Lower lobe of right lung (tissue), 2 donors: Measurements from ENCODE around the gene PRSS53. TPM values are rescaled to one million over a fixed set of nuclear protein-coding genes. Genes with fewer than 3 reads are reported as not detected.
A peak's percentile ranks its signal among the peaks of the same experiment; 100 is the strongest.

Experiments used
- ATAC-seq, 2 donors: fragments of 200-7000 bp; cut with Tn5 transposase; one replicate each; pipeline ENCODE4 v1.9.1; 2020 to 2022; ENCODE audit warnings: mild to moderate bottlenecking in 2 of 2, moderate library complexity in 2 of 2
- DNase-seq: peaks from one replicate; pipeline ENCODE4 v3.0.0-alpha.2; 2020
- H3K27ac ChIP-seq: fragments of 200-600 bp; one replicate; pipeline ENCODE4 v1.8.0; 2022
- H3K27me3 ChIP-seq: fragments of 200-600 bp; one replicate; pipeline ENCODE4 v1.8.0; 2022; ENCODE audit warnings: low read depth
- H3K36me3 ChIP-seq: fragments of 200-600 bp; one replicate; pipeline ENCODE4 v1.8.0; 2022; ENCODE audit warnings: mild to moderate bottlenecking
- H3K4me1 ChIP-seq: fragments of 200-600 bp; one replicate; pipeline ENCODE4 v1.8.0; 2022
- H3K4me3 ChIP-seq: fragments of 200-600 bp; one replicate; pipeline ENCODE4 v1.8.0; 2022; ENCODE audit warnings: mild to moderate bottlenecking
- H3K9me3 ChIP-seq: fragments of 200-600 bp; one replicate; pipeline ENCODE4 v1.8.0; 2022
- CTCF ChIP-seq: fragments of 200-600 bp; IDR thresholded peaks from one replicate; pipeline ENCODE4 v1.8.0; 2022; ENCODE audit warnings: antibody characterized with exemption, mild to moderate bottlenecking
- intact Hi-C: fragments of 100-400 bp; cut with DNase I; formaldehyde crosslinking; loops from one replicate; pipeline ENCODE4 v1.11.0; 2022
- total RNA-seq: library from RNA; stranded (reverse); fragmentation: NEBNext Ultra II Directional; extraction: Animal tissue kit (Norgen Biotek cat#: 25700); gene quantifications from one replicate; pipeline ENCODE4 v1.2.1, GENCODE V29; 2021
- donor health status: DM: no; HTN: yes; CAD: no; lungs with severe emphysema.

The PRSS53 gene
- total RNA-seq, 1 donor from 2014 or later = 2.4 TPM

- intact Hi-C loops = no loop called here
- DNase-seq (no peak), ATAC-seq (no peak)
- H3K36me3 ChIP-seq = peaks cover 38% of the 10 kb centered on the region
- H3K27ac ChIP-seq = peak overlapping the region; percentile 57
- H3K4me3 ChIP-seq = no peak overlapping the region
- no peak for TF ChIP-seq CTCF
- H3K4me1 ChIP-seq = peaks cover 40% of the 10 kb centered on the region
- no peaks in the 10 kb centered on the region for H3K27me3 ChIP-seq
- H3K9me3 ChIP-seq = no peaks in the 10 kb centered on the region
Measured at GRCh38 chr16:31113121-31114120, 24.7 kb upstream of the PRSS53 start.

GRCh38 chr16:31112711-31113110 lies 24.0 kb upstream of the PRSS53 start:
- TF ChIP-seq CTCF = no peak
- DNase-seq (no peak), ATAC-seq (no peak)
- Histone ChIP-seq H3K9me3 (no peaks in the 10 kb centered on the region), H3K4me1 (peaks cover 37% of the 10 kb centered on the region), H3K4me3 (no peak overlapping the region), H3K27ac (peak overlapping the region; percentile 57), H3K27me3 (no peaks in the 10 kb centered on the region), H3K36me3 (peaks cover 38% of the 10 kb centered on the region)
- intact Hi-C loops = no loop called here

- ATAC-seq = no peak
- intact Hi-C loops = no loop called here
- Histone ChIP-seq H3K27ac (no peak overlapping the region), H3K4me3 (no peak overlapping the region), H3K4me1 (peaks cover 37% of the 10 kb centered on the region), H3K9me3 (no peaks in the 10 kb centered on the region), H3K27me3 (no peaks in the 10 kb centered on the region), H3K36me3 (peaks cover 38% of the 10 kb centered on the region)
- no peak for TF ChIP-seq CTCF
- no peak for DNase-seq
Measured at GRCh38 chr16:31111881-31112466, 23.2 kb upstream of the PRSS53 start.

GRCh38 chr16:31110106-31111034 lies 21.6 kb upstream of the PRSS53 start:
- Histone ChIP-seq H3K27me3 (no peaks in the 10 kb centered on the region), H3K4me3 (no peak overlapping the region), H3K36me3 (peaks cover 38% of the 10 kb centered on the region), H3K27ac (no peak overlapping the region), H3K4me1 (peaks cover 40% of the 10 kb centered on the region), H3K9me3 (no peaks in the 10 kb centered on the region)
- no peak for DNase-seq
- ATAC-seq = no peak
- TF ChIP-seq CTCF = no peak
- intact Hi-C loops = no loop called here

- TF ChIP-seq CTCF = no peak
- ATAC-seq (no peak), DNase-seq (no peak)
- Histone ChIP-seq H3K27me3 (no peaks in the 10 kb centered on the region), H3K27ac (no peak overlapping the region), H3K9me3 (no peaks in the 10 kb centered on the region), H3K4me1 (peaks cover 37% of the 10 kb centered on the region), H3K36me3 (peaks cover 38% of the 10 kb centered on the region), H3K4me3 (no peak overlapping the region)
- intact Hi-C loops = no loop called here
Measured at GRCh38 chr16:31109622-31110021, 20.9 kb upstream of the PRSS53 start.
